ENCODE measurements around the gene MTCL1. TPM values are rescaled to one million over a fixed set of nuclear protein-coding genes. Genes with fewer than 3 reads are reported as not detected.
A peak's percentile ranks its signal among the peaks of the same experiment; 100 is the strongest.

Gene MTCL1
- total RNA-seq, 5 donors from 2014 or later (not counting 1 experiment from before 2014, with no cell fraction given) = 0.40 to 0.98 (median 0.83) TPM

- Mint-ChIP-seq H3K36me3 (no peaks in the 10 kb centered on the region), H3K27me3 (peaks cover 10 to 22% of the 10 kb centered on the region in 2 donors), H3K27ac (no peak overlapping the region), H3K9me3 (no peaks in the 10 kb centered on the region), H3K4me3 (no peak overlapping the region), H3K4me1 (no peaks in the 10 kb centered on the region)
- Histone ChIP-seq H3K9me3 (no peaks in the 10 kb centered on the region), H3K4me1 (ENCODE audit: control insufficient read depth in 1 of 2, extremely low read depth in 1 of 2, insufficient read depth in 2 of 2, low read length in 2 of 2) (no peaks in the 10 kb centered on the region), H3K27ac (ENCODE audit: low read length) (no peak overlapping the region), H3K27me3 (replicated peaks in 1 of 2; ENCODE audit: control insufficient read depth in 2 of 2, extremely low read depth in 1 of 2, insufficient read depth in 2 of 2, low read length in 1 of 2) (peaks cover 0 to 7% of the 10 kb centered on the region in 2 experiments), H3K4me3 (ENCODE audit: control insufficient read depth in 1 of 2, extremely low read depth in 1 of 2, low read length in 1 of 2) (no peak overlapping the region), H3K36me3 (ENCODE audit: control insufficient read depth in 2 of 2, extremely low read depth in 1 of 2, insufficient read depth in 1 of 2, low read length in 1 of 2) (no peaks in the 10 kb centered on the region)
- CTCF ChIA-PET = interaction anchor here in 1 of 2 donors (0.6 kb wide), 1 partner anchor 163 kb away, joined by 3 read pairs; no protein-coding TSS in a partner anchor
- POLR2A ChIA-PET = no interaction called here
- ATAC-seq (replicated peaks in 1 of 4) (no peak), DNase-seq (peak in 2 of 35 experiments; percentile 1 to 2)
- WGBS (ENCODE audit: insufficient coverage) = 78% methylated on average over 11 of the region's 16 CpGs
These were observed 139.4 kb downstream of the MTCL1 start for GRCh38 chr18:8844721-8845148.

- Mint-ChIP-seq H3K9me3 (peaks cover 0 to 6% (median 0%) of the 10 kb centered on the region in 3 donors), H3K4me3 (no peak overlapping the region), H3K36me3 (no peaks in the 10 kb centered on the region), H3K4me1 (no peaks in the 10 kb centered on the region), H3K27me3 (peaks cover 10 to 22% of the 10 kb centered on the region in 2 donors), H3K27ac (no peak overlapping the region)
- no CpG with 5 or more reads among the region's 7 CpGs for WGBS (ENCODE audit: insufficient coverage)
- Histone ChIP-seq H3K4me1 (ENCODE audit: control insufficient read depth in 1 of 2, extremely low read depth in 1 of 2, insufficient read depth in 2 of 2, low read length in 2 of 2) (no peaks in the 10 kb centered on the region), H3K36me3 (ENCODE audit: control insufficient read depth in 2 of 2, extremely low read depth in 1 of 2, insufficient read depth in 1 of 2, low read length in 1 of 2) (no peaks in the 10 kb centered on the region), H3K4me3 (ENCODE audit: control insufficient read depth in 1 of 2, extremely low read depth in 1 of 2, low read length in 1 of 2) (no peak overlapping the region), H3K27me3 (replicated peaks in 1 of 2; ENCODE audit: control insufficient read depth in 2 of 2, extremely low read depth in 1 of 2, insufficient read depth in 2 of 2, low read length in 1 of 2) (peaks cover 0 to 7% of the 10 kb centered on the region in 2 experiments), H3K9me3 (no peaks in the 10 kb centered on the region), H3K27ac (ENCODE audit: low read length) (no peak overlapping the region)
- CTCF ChIA-PET = interaction anchor here in 1 of 2 donors (0.6 kb wide), 1 partner anchor 164 kb away, joined by 3 read pairs; no protein-coding TSS in a partner anchor
- no peak for DNase-seq
- POLR2A ChIA-PET = no interaction called here
- ATAC-seq (replicated peaks in 1 of 4) = no peak
These were observed 140.2 kb downstream of the MTCL1 start for GRCh38 chr18:8845506-8845905.

GRCh38 chr18:8847066-8847755, 141.9 kb downstream of the MTCL1 start:
- Histone ChIP-seq H3K4me3 (ENCODE audit: control insufficient read depth in 1 of 2, extremely low read depth in 1 of 2, low read length in 1 of 2) (no peak overlapping the region), H3K36me3 (ENCODE audit: control insufficient read depth in 2 of 2, extremely low read depth in 1 of 2, insufficient read depth in 1 of 2, low read length in 1 of 2) (no peaks in the 10 kb centered on the region), H3K27me3 (replicated peaks in 1 of 2; ENCODE audit: control insufficient read depth in 2 of 2, extremely low read depth in 1 of 2, insufficient read depth in 2 of 2, low read length in 1 of 2) (peaks cover 0 to 7% of the 10 kb centered on the region in 2 experiments), H3K9me3 (no peaks in the 10 kb centered on the region), H3K27ac (ENCODE audit: low read length) (no peak overlapping the region), H3K4me1 (ENCODE audit: control insufficient read depth in 1 of 2, extremely low read depth in 1 of 2, insufficient read depth in 2 of 2, low read length in 2 of 2) (no peaks in the 10 kb centered on the region)
- Mint-ChIP-seq H3K36me3 (no peaks in the 10 kb centered on the region), H3K4me1 (no peaks in the 10 kb centered on the region), H3K9me3 (peaks cover 0 to 7% (median 0%) of the 10 kb centered on the region in 3 donors), H3K27me3 (peaks cover 9 to 19% of the 10 kb centered on the region in 2 donors), H3K27ac (no peak overlapping the region), H3K4me3 (no peak overlapping the region)
- CTCF ChIA-PET = no interaction called here
- no peak for ATAC-seq (replicated peaks in 1 of 4)
- DNase-seq = no peak
- POLR2A ChIA-PET = no interaction called here
- WGBS (ENCODE audit: insufficient coverage) = 72% methylated on average over 4 of the region's 6 CpGs

GRCh38 chr18:8847900-8848299, 142.5 kb downstream of the MTCL1 start:
- no peaks in the 10 kb centered on the region for H3K4me1 ChIP-seq (ENCODE audit: control insufficient read depth in 1 of 2, extremely low read depth in 1 of 2, insufficient read depth in 2 of 2, low read length in 2 of 2)
- Mint-ChIP-seq H3K4me1 (no peaks in the 10 kb centered on the region), H3K36me3 (no peaks in the 10 kb centered on the region), H3K27me3 (peaks cover 6 to 16% of the 10 kb centered on the region in 2 donors), H3K9me3 (peaks cover 0 to 7% (median 0%) of the 10 kb centered on the region in 3 donors), H3K27ac (no peak overlapping the region), H3K4me3 (no peak overlapping the region)
- ChIA-PET POLR2A (no interaction called here), CTCF (no interaction called here)
- no peak overlapping the region for H3K27ac ChIP-seq (ENCODE audit: low read length)
- WGBS (ENCODE audit: insufficient coverage) = 83% methylated on average over 4 of the region's 5 CpGs
- no peak overlapping the region for H3K4me3 ChIP-seq (ENCODE audit: control insufficient read depth in 1 of 2, extremely low read depth in 1 of 2, low read length in 1 of 2)
- peaks cover 0 to 7% of the 10 kb centered on the region in 2 experiments for H3K27me3 ChIP-seq (replicated peaks in 1 of 2; ENCODE audit: control insufficient read depth in 2 of 2, extremely low read depth in 1 of 2, insufficient read depth in 2 of 2, low read length in 1 of 2)
- DNase-seq (no peak), ATAC-seq (replicated peaks in 1 of 4) (no peak)
- no peaks in the 10 kb centered on the region for H3K36me3 ChIP-seq (ENCODE audit: control insufficient read depth in 2 of 2, extremely low read depth in 1 of 2, insufficient read depth in 1 of 2, low read length in 1 of 2)
- no peaks in the 10 kb centered on the region for H3K9me3 ChIP-seq

GRCh38 chr18:8848541-8848940, 143.2 kb downstream of the MTCL1 start:
- Histone ChIP-seq H3K27ac (ENCODE audit: low read length) (no peak overlapping the region), H3K9me3 (no peaks in the 10 kb centered on the region), H3K4me1 (ENCODE audit: control insufficient read depth in 1 of 2, extremely low read depth in 1 of 2, insufficient read depth in 2 of 2, low read length in 2 of 2) (no peaks in the 10 kb centered on the region), H3K36me3 (ENCODE audit: control insufficient read depth in 2 of 2, extremely low read depth in 1 of 2, insufficient read depth in 1 of 2, low read length in 1 of 2) (no peaks in the 10 kb centered on the region), H3K4me3 (ENCODE audit: control insufficient read depth in 1 of 2, extremely low read depth in 1 of 2, low read length in 1 of 2) (no peak overlapping the region), H3K27me3 (replicated peaks in 1 of 2; ENCODE audit: control insufficient read depth in 2 of 2, extremely low read depth in 1 of 2, insufficient read depth in 2 of 2, low read length in 1 of 2) (peaks cover 0 to 7% of the 10 kb centered on the region in 2 experiments)
- WGBS (ENCODE audit: insufficient coverage) = no CpG with 5 or more reads among the region's 3 CpGs
- ChIA-PET CTCF (no interaction called here), POLR2A (interaction anchor here in 1 of 2 donors (0.5 kb wide), 1 partner anchor 123 kb away, joined by 3 read pairs; no protein-coding TSS in a partner anchor)
- Mint-ChIP-seq H3K9me3 (peaks cover 0 to 7% (median 0%) of the 10 kb centered on the region in 3 donors), H3K27me3 (peaks cover 6 to 16% of the 10 kb centered on the region in 2 donors), H3K36me3 (no peaks in the 10 kb centered on the region), H3K4me1 (no peaks in the 10 kb centered on the region), H3K27ac (no peak overlapping the region), H3K4me3 (no peak overlapping the region)
- ATAC-seq (replicated peaks in 1 of 4) (no peak), DNase-seq (no peak)

- CTCF ChIA-PET = no interaction called here
- ATAC-seq (replicated peaks in 1 of 4) (no peak), DNase-seq (no peak)
- H3K36me3 ChIP-seq (ENCODE audit: control insufficient read depth in 2 of 2, extremely low read depth in 1 of 2, insufficient read depth in 1 of 2, low read length in 1 of 2) = no peaks in the 10 kb centered on the region
- H3K27me3 ChIP-seq (replicated peaks in 1 of 2; ENCODE audit: control insufficient read depth in 2 of 2, extremely low read depth in 1 of 2, insufficient read depth in 2 of 2, low read length in 1 of 2) = peaks cover 0 to 3% of the 10 kb centered on the region in 2 experiments
- H3K27ac ChIP-seq (ENCODE audit: low read length) = no peak overlapping the region
- H3K4me3 ChIP-seq (ENCODE audit: control insufficient read depth in 1 of 2, extremely low read depth in 1 of 2, low read length in 1 of 2) = no peak overlapping the region
- no peaks in the 10 kb centered on the region for H3K9me3 ChIP-seq
- no peaks in the 10 kb centered on the region for H3K4me1 ChIP-seq (ENCODE audit: control insufficient read depth in 1 of 2, extremely low read depth in 1 of 2, insufficient read depth in 2 of 2, low read length in 2 of 2)
- peaks cover 0 to 7% (median 0%) of the 10 kb centered on the region in 3 donors for H3K9me3 Mint-ChIP-seq
- POLR2A ChIA-PET = no interaction called here
- no peaks in the 10 kb centered on the region for H3K4me1 Mint-ChIP-seq
- 80% methylated on average over 2 of the region's 2 CpGs for WGBS (ENCODE audit: insufficient coverage)
- H3K36me3 Mint-ChIP-seq = no peaks in the 10 kb centered on the region
- H3K4me3 Mint-ChIP-seq = no peak overlapping the region
- peaks cover 11 to 12% of the 10 kb centered on the region in 2 donors for H3K27me3 Mint-ChIP-seq
- H3K27ac Mint-ChIP-seq = no peak overlapping the region
These were observed 144.3 kb downstream of the MTCL1 start for GRCh38 chr18:8849696-8850095.

Measured in T-cell (primary cell).